ENCODE measurements around the gene PLA2G3. TPM values are rescaled to one million over a fixed set of nuclear protein-coding genes. Genes with fewer than 3 reads are reported as not detected.
A peak's percentile ranks its signal among the peaks of the same experiment; 100 is the strongest.

PLA2G3 gene
- total RNA-seq, 4 donors from 2014 or later, result not detected

DNA sequence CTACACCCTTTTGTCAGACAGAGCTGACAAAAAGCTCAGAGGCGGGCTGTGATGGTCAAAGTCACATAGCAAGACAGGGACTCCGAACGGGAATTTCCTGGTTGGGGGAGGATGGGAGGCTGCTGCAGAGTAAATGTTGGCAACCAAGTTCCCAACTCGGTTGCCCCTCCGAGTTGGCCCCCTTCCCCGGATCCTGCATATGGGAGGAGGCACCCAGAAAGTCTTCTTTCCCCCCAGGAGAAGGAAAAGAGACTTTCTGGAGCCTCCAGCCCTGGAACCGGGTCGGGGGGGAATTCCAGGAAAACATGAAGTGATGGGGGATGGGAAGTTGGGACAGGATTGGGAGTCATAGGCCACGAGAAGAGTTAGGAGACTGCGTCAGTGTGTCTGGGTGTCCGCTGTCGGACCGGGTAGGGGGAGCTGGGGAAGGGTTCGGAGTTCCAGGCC is 33.6 kb downstream of the PLA2G3 start:
- WGBS, result 35% methylated on average over 11 of the region's 14 CpGs
- intact Hi-C loops (cut with DNase I), result loop anchor here (2.0 kb wide), 1 partner anchor 18 kb away; no protein-coding TSS in a partner anchor
- H3K36me3 ChIP-seq, result peaks cover 0 to 40% (median 24%) of the 10 kb centered on the region in 4 donors
- no peaks in the 10 kb centered on the region for H3K9me3 ChIP-seq
- no peak for DNase-seq (ENCODE audit: extremely low spot score)
- H3K27ac ChIP-seq (replicated peaks in 1 of 4), result peak overlapping the region; percentile 98 to 99 (median 99)
- peak overlapping the region; percentile 90 to 95 (median 91) for H3K4me3 ChIP-seq
- H3K27me3 ChIP-seq, result no peaks in the 10 kb centered on the region
- TF ChIP-seq EP300 (IDR thresholded peaks at IDR 0.05) (no peak), POLR2A (IDR thresholded peaks at IDR 0.05; ENCODE audit: low read depth) (no peak), POLR2AphosphoS5 (IDR thresholded peaks at IDR 0.05) (no peak)
- TF ChIP-seq, protein P1, sequence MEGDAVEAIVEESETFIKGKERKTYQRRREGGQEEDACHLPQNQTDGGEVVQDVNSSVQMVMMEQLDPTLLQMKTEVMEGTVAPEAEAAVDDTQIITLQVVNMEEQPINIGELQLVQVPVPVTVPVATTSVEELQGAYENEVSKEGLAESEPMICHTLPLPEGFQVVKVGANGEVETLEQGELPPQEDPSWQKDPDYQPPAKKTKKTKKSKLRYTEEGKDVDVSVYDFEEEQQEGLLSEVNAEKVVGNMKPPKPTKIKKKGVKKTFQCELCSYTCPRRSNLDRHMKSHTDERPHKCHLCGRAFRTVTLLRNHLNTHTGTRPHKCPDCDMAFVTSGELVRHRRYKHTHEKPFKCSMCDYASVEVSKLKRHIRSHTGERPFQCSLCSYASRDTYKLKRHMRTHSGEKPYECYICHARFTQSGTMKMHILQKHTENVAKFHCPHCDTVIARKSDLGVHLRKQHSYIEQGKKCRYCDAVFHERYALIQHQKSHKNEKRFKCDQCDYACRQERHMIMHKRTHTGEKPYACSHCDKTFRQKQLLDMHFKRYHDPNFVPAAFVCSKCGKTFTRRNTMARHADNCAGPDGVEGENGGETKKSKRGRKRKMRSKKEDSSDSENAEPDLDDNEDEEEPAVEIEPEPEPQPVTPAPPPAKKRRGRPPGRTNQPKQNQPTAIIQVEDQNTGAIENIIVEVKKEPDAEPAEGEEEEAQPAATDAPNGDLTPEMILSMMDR (IDR thresholded peaks at IDR 0.05), result no peak
- peaks cover 53 to 60% (median 58%) of the 10 kb centered on the region in 4 donors for H3K4me1 ChIP-seq

DNA sequence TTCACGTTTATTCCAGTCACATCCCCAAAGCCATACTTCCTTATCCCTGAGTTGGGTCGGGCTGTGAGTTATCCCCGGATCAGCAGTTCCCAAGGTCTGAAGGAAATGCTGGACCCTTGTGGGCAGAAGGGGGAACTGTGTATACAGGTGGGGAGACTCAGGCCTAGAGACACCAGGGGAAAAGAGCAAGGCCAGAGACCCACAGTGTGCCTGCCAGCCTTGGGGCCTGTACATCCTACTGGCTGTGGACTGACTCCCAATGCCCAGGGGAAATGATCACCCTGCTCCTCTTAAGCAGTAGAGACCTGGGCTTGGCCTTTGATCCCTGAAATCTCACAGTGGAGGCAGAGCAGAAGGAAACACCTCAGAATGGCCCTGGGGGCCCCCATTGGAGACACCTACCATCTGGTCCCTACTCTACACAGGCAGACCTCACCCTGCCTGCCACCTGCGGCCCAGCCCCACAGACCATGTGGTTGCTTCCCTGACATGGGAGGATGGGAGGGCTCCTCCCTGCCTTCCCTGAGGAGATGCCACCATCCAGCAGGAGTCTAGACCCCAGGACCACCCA is 34.2 kb downstream of the PLA2G3 start:
- Histone ChIP-seq H3K4me3 (peak overlapping the region; percentile 90 to 95 (median 91)), H3K36me3 (peaks cover 2 to 47% (median 29%) of the 10 kb centered on the region in 4 donors), H3K27me3 (no peaks in the 10 kb centered on the region), H3K4me1 (peaks cover 54 to 66% (median 64%) of the 10 kb centered on the region in 4 donors), H3K9me3 (no peaks in the 10 kb centered on the region), H3K27ac (replicated peaks in 1 of 4) (peak overlapping the region; percentile 98 to 99 (median 99))
- peak in 1 of 2 donors; percentile 41 for TF ChIP-seq POLR2AphosphoS5 (IDR thresholded peaks at IDR 0.05)
- TF ChIP-seq POLR2A (IDR thresholded peaks at IDR 0.05; ENCODE audit: low read depth), result no peak
- TF ChIP-seq, protein P1 (IDR thresholded peaks at IDR 0.05), result peak in 2 of 3 experiments; percentile 9 to 31
- TF ChIP-seq EP300 (IDR thresholded peaks at IDR 0.05), result no peak
- no peak for DNase-seq (ENCODE audit: extremely low spot score)
- intact Hi-C loops (cut with DNase I), result loop anchor here (2.0 kb wide), 1 partner anchor 17 kb away; no protein-coding TSS in a partner anchor
- WGBS, result 45% methylated on average over 3 of the region's 4 CpGs

DNA sequence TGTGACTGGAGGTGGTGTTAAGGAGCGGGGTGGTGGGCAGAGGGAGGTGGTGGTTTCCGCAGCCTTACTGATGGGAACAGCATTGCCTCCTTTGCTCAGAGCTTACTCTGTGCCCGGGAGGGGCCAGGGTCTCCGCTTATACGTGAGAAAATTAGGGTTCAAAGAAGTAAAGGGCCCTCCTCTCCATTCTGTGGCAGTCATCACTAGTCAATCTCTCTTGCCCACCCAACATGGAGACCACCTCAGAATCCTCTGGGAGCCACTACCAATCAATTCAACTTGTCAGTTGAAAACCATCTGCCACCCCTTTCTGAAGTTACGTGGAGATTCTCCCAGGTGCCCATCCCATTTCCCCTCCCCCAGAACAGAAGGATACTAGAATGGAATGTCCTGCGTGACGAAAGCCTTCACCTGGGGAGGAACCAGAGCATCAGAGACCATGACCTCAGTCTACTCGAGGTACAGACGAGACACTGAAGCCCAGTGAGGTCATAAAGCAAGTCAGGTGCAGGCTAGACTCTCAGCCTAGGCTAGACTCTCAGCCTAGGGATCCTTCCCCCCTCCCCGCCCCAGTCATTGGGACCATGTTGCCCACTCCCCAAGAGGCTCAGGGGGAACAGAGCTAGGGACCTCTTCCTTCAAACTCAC is 34.9 kb downstream of the PLA2G3 start:
- H3K36me3 ChIP-seq, result peaks cover 9 to 54% (median 36%) of the 10 kb centered on the region in 4 donors
- intact Hi-C loops (cut with DNase I), result no loop called here
- peak overlapping the region; percentile 90 to 95 (median 91) for H3K4me3 ChIP-seq
- no peaks in the 10 kb centered on the region for H3K9me3 ChIP-seq
- peak in 1 of 2 donors; percentile 76 for TF ChIP-seq POLR2AphosphoS5 (IDR thresholded peaks at IDR 0.05)
- no peak for TF ChIP-seq EP300 (IDR thresholded peaks at IDR 0.05)
- peaks cover 54 to 73% (median 71%) of the 10 kb centered on the region in 4 donors for H3K4me1 ChIP-seq
- H3K27ac ChIP-seq (replicated peaks in 1 of 4), result peak overlapping the region; percentile 98 to 99 (median 99)
- no peaks in the 10 kb centered on the region for H3K27me3 ChIP-seq
- DNase-seq (ENCODE audit: extremely low spot score), result no peak
- WGBS, result 53% methylated on average over 6 of the region's 11 CpGs

DNA sequence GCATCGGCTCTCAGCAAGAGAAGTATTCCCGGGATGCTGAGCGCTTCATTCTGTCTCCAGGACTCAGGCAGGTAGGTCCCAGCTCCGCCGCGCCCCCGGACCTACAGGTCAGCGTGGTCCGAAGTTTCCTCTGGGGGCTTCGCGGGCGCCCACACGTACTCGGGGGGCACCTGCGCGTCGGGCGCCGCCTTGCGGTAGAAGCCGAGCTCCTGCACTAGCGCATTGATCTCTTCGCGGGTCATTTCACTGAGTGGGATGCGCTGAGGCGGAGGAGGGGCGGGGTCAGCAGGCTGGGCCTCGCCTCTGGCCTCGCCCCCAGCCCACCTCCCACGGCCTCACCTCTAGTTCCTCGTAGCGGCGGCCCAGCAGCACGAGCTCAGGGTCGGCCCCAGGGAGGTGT is 35.4 kb downstream of the PLA2G3 start:
- Histone ChIP-seq H3K4me3 (peak overlapping the region; percentile 90 to 95 (median 91)), H3K27me3 (no peaks in the 10 kb centered on the region), H3K9me3 (no peaks in the 10 kb centered on the region), H3K4me1 (peaks cover 56 to 78% (median 76%) of the 10 kb centered on the region in 4 donors), H3K27ac (replicated peaks in 1 of 4) (peak overlapping the region; percentile 98 to 99 (median 99)), H3K36me3 (peaks cover 14 to 59% (median 41%) of the 10 kb centered on the region in 4 donors)
- intact Hi-C loops (cut with DNase I), result no loop called here
- WGBS, result 50% methylated on average over 1 of the region's 35 CpGs
- TF ChIP-seq, protein P1 (IDR thresholded peaks at IDR 0.05), result peak; percentile 49 to 66 (median 61)
- TF ChIP-seq EP300 (IDR thresholded peaks at IDR 0.05) (no peak), POLR2AphosphoS5 (IDR thresholded peaks at IDR 0.05) (peak in 1 of 2 donors; percentile 69), POLR2A (IDR thresholded peaks at IDR 0.05; ENCODE audit: low read depth) (no peak)
- no peak for DNase-seq (ENCODE audit: extremely low spot score)

Data from esophagus muscularis mucosa (tissue), 4 donors.